Progenitor cell of endocrine pancreas (in vitro differentiated cells): Measurements from ENCODE around the gene NGLY1. TPM values are rescaled to one million over a fixed set of nuclear protein-coding genes. Genes with fewer than 3 reads are reported as not detected.

Experiments
- DNase-seq: peaks from one replicate; pipeline ENCODE4 v3.0.0; 2021; ENCODE audit warnings: low spot score; ENCODE audit not compliant: unreplicated experiment
- H3K27ac Mint-ChIP-seq: 2 replicates; pipeline ENCODE4 v1.8.0; 2021; ENCODE audit warnings: mild to moderate bottlenecking, moderate library complexity, mixed read lengths
- H3K27me3 Mint-ChIP-seq: 2 replicates; pipeline ENCODE4 v1.8.0; 2021; ENCODE audit warnings: mixed read lengths
- H3K36me3 Mint-ChIP-seq: 2 replicates; pipeline ENCODE4 v1.8.0; 2022; ENCODE audit warnings: mixed read lengths; ENCODE audit not compliant: insufficient read depth
- H3K4me1 Mint-ChIP-seq: 2 replicates; pipeline ENCODE4 v1.8.0; 2021; ENCODE audit warnings: low read depth, mixed read lengths
- H3K4me3 Mint-ChIP-seq: 2 replicates; pipeline ENCODE4 v1.8.0; 2021; ENCODE audit warnings: low read depth, mild to moderate bottlenecking, moderate library complexity, mixed read lengths
- H3K9me3 Mint-ChIP-seq: 2 replicates; pipeline ENCODE4 v1.8.0; 2021; ENCODE audit warnings: low read depth, mixed read lengths
- total RNA-seq: library from RNA; stranded (reverse); gene quantifications from 2 replicates; pipeline ENCODE4 v1.2.1, GENCODE V29; 2021
- TF ChIP-seq, protein P1 (sequence below): fragments of 200-600 bp; sonication (generic); IDR thresholded peaks from one replicate; pipeline ENCODE4 v1.5.0; 2021; ENCODE audit warnings: antibody characterized with exemption, mild to moderate bottlenecking; ENCODE audit not compliant: unreplicated experiment

NGLY1 gene
- total RNA-seq, 1 donor from 2014 or later, result 44.5 TPM

DNA sequence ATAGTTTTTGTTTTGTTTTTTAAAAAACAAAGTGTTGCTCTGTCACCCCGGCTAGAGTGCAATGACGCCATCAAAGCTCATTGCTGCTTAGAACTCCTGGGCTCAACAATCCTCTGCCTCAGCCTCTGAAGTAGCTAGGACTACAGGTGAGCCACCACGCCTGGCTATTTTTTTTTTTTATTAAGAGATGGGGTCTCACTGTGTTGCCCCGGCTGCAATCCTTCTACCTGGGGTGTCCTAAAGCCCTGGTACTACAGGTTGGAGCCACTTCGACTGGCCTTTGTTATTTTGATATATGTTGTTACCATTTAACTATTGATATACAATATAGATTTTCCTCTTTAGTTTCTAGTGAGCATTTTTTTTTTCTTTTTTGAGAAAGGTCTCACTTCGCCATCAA, 2.6 kb downstream of the NGLY1 start:
- no peak overlapping the region for H3K27ac Mint-ChIP-seq
- no peak overlapping the region for H3K4me3 Mint-ChIP-seq
- no peaks in the 10 kb centered on the region for H3K27me3 Mint-ChIP-seq
- peaks cover 12% of the 10 kb centered on the region for H3K4me1 Mint-ChIP-seq
- peaks cover 4% of the 10 kb centered on the region for H3K9me3 Mint-ChIP-seq
- TF ChIP-seq, protein P1, sequence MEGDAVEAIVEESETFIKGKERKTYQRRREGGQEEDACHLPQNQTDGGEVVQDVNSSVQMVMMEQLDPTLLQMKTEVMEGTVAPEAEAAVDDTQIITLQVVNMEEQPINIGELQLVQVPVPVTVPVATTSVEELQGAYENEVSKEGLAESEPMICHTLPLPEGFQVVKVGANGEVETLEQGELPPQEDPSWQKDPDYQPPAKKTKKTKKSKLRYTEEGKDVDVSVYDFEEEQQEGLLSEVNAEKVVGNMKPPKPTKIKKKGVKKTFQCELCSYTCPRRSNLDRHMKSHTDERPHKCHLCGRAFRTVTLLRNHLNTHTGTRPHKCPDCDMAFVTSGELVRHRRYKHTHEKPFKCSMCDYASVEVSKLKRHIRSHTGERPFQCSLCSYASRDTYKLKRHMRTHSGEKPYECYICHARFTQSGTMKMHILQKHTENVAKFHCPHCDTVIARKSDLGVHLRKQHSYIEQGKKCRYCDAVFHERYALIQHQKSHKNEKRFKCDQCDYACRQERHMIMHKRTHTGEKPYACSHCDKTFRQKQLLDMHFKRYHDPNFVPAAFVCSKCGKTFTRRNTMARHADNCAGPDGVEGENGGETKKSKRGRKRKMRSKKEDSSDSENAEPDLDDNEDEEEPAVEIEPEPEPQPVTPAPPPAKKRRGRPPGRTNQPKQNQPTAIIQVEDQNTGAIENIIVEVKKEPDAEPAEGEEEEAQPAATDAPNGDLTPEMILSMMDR, result no peak
- DNase-seq, result no peak
- peaks cover 26% of the 10 kb centered on the region for H3K36me3 Mint-ChIP-seq

DNA sequence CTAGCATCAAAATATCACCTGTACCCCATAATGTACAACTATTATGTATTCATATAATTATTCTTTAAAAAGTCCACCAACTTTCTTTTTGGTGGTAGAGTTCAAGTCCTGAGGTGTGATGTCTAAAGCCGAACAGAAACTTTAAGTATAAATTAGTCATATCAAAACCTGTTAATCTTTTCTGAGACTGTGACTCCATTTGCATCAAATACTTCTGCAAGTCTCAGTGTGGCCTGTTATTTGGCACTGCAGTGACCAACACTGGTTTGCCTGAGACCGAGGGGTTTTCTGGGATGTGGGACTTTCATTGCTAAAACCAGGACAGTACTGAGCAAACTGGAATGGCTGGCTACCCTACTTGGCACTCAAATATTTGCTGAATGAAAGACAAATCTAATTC, 7.3 kb downstream of the NGLY1 start:
- DNase-seq, result no peak
- H3K27me3 Mint-ChIP-seq, result no peaks in the 10 kb centered on the region
- peaks cover 36% of the 10 kb centered on the region for H3K9me3 Mint-ChIP-seq
- H3K36me3 Mint-ChIP-seq, result peaks cover 67% of the 10 kb centered on the region
- TF ChIP-seq, protein P1, result no peak
- H3K4me3 Mint-ChIP-seq, result no peak overlapping the region
- H3K27ac Mint-ChIP-seq, result no peak overlapping the region
- H3K4me1 Mint-ChIP-seq, result no peaks in the 10 kb centered on the region

DNA sequence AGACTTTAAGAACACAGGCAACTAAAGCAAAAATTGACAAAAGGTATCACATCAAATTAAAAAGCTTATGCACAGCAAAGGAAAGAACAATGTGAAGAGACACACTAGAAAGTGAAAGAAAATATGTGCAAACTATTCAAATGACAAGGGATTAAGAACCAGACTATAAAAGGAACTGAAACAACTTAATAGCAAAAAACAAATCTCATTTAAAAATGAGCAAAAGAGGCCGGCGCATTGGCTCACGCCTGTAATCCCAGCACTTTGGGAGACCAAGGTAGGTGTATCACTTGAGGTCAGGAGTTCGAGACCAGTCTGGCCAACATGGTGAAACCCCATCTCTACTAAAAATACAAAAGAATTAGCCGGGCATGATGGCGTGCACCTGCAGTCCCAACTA, 14.4 kb downstream of the NGLY1 start:
- no peak overlapping the region for H3K27ac Mint-ChIP-seq
- H3K9me3 Mint-ChIP-seq, result peaks cover 27% of the 10 kb centered on the region
- peaks cover 41% of the 10 kb centered on the region for H3K36me3 Mint-ChIP-seq
- no peaks in the 10 kb centered on the region for H3K27me3 Mint-ChIP-seq
- TF ChIP-seq, protein P1, result no peak
- no peak for DNase-seq
- no peaks in the 10 kb centered on the region for H3K4me1 Mint-ChIP-seq
- no peak overlapping the region for H3K4me3 Mint-ChIP-seq

DNA sequence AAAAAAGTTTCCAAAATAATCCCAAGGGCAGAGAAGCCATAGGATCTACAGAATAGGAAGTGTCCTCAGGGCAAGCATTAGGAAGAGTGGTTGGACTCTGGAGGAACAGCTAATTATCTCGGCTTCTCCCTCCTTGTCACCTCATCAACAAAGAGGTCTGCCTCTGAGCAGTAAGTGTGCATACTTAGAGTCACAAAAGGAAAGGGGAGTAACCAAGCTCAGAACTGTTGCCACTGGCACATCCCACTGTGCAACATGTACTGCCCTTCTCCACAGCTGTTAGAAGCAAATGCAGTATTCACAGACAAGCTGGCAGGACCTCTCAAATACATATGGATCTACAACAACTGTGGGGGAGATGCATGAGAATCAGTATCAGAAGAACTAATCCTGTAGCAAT, 31.5 kb downstream of the NGLY1 start:
- H3K4me3 Mint-ChIP-seq, result no peak overlapping the region
- no peaks in the 10 kb centered on the region for H3K27me3 Mint-ChIP-seq
- TF ChIP-seq, protein P1, result no peak
- no peak overlapping the region for H3K27ac Mint-ChIP-seq
- DNase-seq, result no peak
- no peaks in the 10 kb centered on the region for H3K9me3 Mint-ChIP-seq
- H3K4me1 Mint-ChIP-seq, result no peaks in the 10 kb centered on the region
- peaks cover 21% of the 10 kb centered on the region for H3K36me3 Mint-ChIP-seq

DNA sequence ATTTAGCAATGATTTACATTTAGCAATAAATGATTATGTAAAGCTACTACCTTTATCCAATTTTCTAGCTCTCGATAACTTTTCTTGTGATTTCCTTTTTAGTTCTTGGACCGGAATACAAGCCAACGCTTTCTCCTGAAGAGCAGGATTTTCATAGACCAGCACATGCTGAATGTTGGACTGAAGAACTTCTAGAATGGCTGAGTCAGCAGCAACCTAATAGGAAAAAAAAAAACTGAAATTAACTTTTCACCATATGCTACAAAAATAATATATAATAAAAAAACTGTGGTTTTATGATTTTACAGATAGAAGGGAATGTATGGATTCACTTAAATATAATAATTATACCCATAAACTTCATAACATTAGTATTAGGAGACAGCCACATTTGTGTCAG, 32.2 kb downstream of the NGLY1 start:
- Mint-ChIP-seq H3K27ac (no peak overlapping the region), H3K9me3 (no peaks in the 10 kb centered on the region), H3K4me1 (no peaks in the 10 kb centered on the region), H3K4me3 (no peak overlapping the region), H3K36me3 (peaks cover 20% of the 10 kb centered on the region), H3K27me3 (no peaks in the 10 kb centered on the region)
- DNase-seq, result no peak
- TF ChIP-seq, protein P1, result no peak
